PC-9 (cell line): Measurements from ENCODE around the gene ZBTB7C. TPM values are rescaled to one million over a fixed set of nuclear protein-coding genes. Genes with fewer than 3 reads are reported as not detected.

Experiments
- BruUV-seq: library from RNA; stranded (reverse); fragments of 400-500 nt; replicated peaks from 2 replicates; lab custom pipeline; 2021; lab: Mats Ljungman, UMichigan
- CTCF ChIA-PET: fragments of 300-600 bp; sonication (Branson Sonifier 250); formaldehyde crosslinking; loops from one replicate; lab custom pipeline; 2022; ENCODE audit warnings: antibody characterized with exemption; lab: Charles Lee
- POLR2A ChIA-PET: fragments of 300-600 bp; sonication (Branson Sonifier 250); formaldehyde crosslinking; loops from one replicate; lab custom pipeline; 2022; ENCODE audit warnings: antibody characterized with exemption; ENCODE audit not compliant: unreplicated experiment; lab: Charles Lee
- DNase-seq, 2 experiments: peaks; one replicate each; pipeline versions ENCODE4 v3.0.0 to v3.0.0-alpha.2; 2015 to 2022; ENCODE audit warnings: mixed read lengths in 1 of 2
- H2AFZ ChIP-seq: fragments of 200-600 bp; sonication (generic); 2 replicates; pipeline ENCODE4 v1.8.1; 2017; ENCODE audit warnings: antibody characterized with exemption
- H3F3A ChIP-seq: fragments of 200-600 bp; sonication (generic); 2 replicates; pipeline ENCODE4 v1.8.1; 2017; ENCODE audit warnings: antibody characterized with exemption, mild to moderate bottlenecking, low read depth; ENCODE audit not compliant: insufficient read depth
- H3K27ac ChIP-seq: fragments of 200-600 bp; sonication (generic); 2 replicates; pipeline ENCODE4 v1.6.1; 2016; ENCODE audit warnings: mixed run types
- H3K27me3 ChIP-seq: fragments of 200-600 bp; sonication (generic); 2 replicates; pipeline ENCODE4 v1.6.1; 2016; ENCODE audit warnings: low read depth, mixed run types; ENCODE audit not compliant: insufficient read depth
- H3K36me3 ChIP-seq: fragments of 200-600 bp; sonication (generic); 2 replicates; pipeline ENCODE4 v1.6.1; 2016; ENCODE audit warnings: low read depth, mixed run types
- H3K4me1 ChIP-seq: fragments of 200-600 bp; sonication (generic); replicated peaks from 2 replicates; pipeline ENCODE4 v1.6.1; 2016; ENCODE audit warnings: mixed run types; ENCODE audit not compliant: insufficient read depth
- H3K4me2 ChIP-seq: fragments of 200-600 bp; sonication (generic); 2 replicates; pipeline ENCODE4 v1.6.1; 2017; ENCODE audit warnings: mixed run types
- H3K4me3 ChIP-seq: fragments of 200-600 bp; sonication (generic); 2 replicates; pipeline ENCODE4 v1.6.1; 2016; ENCODE audit warnings: mixed run types
- H3K79me2 ChIP-seq: fragments of 200-600 bp; sonication (generic); 2 replicates; pipeline ENCODE4 v1.6.1; 2017; ENCODE audit warnings: low read depth, mixed run types
- H3K9me2 ChIP-seq: fragments of 200-600 bp; sonication (generic); 2 replicates; pipeline ENCODE4 v1.8.1; 2017; ENCODE audit warnings: mild to moderate bottlenecking; ENCODE audit not compliant: insufficient read depth
- H3K9me3 ChIP-seq: fragments of 200-600 bp; sonication (generic); 2 replicates; pipeline ENCODE4 v1.8.1; 2016; ENCODE audit warnings: low read depth; ENCODE audit not compliant: insufficient read depth
- H4K20me1 ChIP-seq: fragments of 200-600 bp; sonication (generic); 2 replicates; pipeline ENCODE4 v1.8.1; 2017; ENCODE audit not compliant: insufficient read depth
- EZH2 ChIP-seq: fragments of 200-600 bp; sonication (generic); IDR thresholded peaks from 2 replicates; pipeline ENCODE4 v1.8.0; 2017; ENCODE audit warnings: antibody characterized with exemption, low read depth
- intact Hi-C: fragments of 100-400 bp; cut with micrococcal nuclease; formaldehyde crosslinking; loops from one replicate; pipeline ENCODE4 v1.10.0; 2022; ENCODE audit not compliant: unreplicated experiment
- total RNA-seq: library from RNA; stranded (reverse); gene quantifications from 2 replicates; pipeline ENCODE4 v1.2.3, GENCODE V29; 2021
- TF ChIP-seq, protein P1 (sequence below): fragments of 200-600 bp; sonication (generic); conservative IDR thresholded peaks from 2 replicates; pipeline ENCODE4 v1.6.1; 2017; ENCODE audit warnings: mixed run types, antibody characterized with exemption, mild to moderate bottlenecking, moderate library complexity

ZBTB7C gene
- total RNA-seq, 1 experiment from 2014 or later: not detected

DNA sequence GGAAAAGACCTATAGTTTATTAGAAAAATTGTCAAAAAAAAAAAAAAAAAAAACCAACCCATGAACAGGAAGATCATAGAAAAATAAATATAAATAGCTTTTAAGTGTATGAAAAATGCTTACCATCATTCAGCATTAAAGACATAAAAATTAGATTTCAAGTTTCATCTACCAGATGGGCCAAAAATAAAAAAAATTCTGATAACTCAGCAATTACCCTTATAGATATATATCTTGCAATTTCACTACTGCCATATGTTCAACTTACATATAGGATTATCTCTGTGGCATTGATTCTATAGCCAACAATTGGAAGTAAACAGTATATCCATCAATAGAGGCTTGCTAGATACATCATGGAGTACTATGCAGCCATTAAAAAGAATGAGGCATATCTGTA is 352.2 kb downstream of the ZBTB7C start:
- intact Hi-C loops: no loop called here
- no peaks in the 10 kb centered on the region for H3K4me1 ChIP-seq
- BruUV-seq: no TSS peak
- H3K9me3 ChIP-seq: no peaks in the 10 kb centered on the region
- H3K79me2 ChIP-seq: no peaks in the 10 kb centered on the region
- H3K27me3 ChIP-seq: peaks cover 27% of the 10 kb centered on the region
- H3F3A ChIP-seq: no peaks in the 10 kb centered on the region
- no peak overlapping the region for H3K27ac ChIP-seq
- no peaks in the 10 kb centered on the region for H3K36me3 ChIP-seq
- no peak overlapping the region for H2AFZ ChIP-seq
- no peak for DNase-seq
- no peaks in the 10 kb centered on the region for H4K20me1 ChIP-seq
- no peaks in the 10 kb centered on the region for H3K9me2 ChIP-seq
- no peak for TF ChIP-seq EZH2
- TF ChIP-seq, protein P1, sequence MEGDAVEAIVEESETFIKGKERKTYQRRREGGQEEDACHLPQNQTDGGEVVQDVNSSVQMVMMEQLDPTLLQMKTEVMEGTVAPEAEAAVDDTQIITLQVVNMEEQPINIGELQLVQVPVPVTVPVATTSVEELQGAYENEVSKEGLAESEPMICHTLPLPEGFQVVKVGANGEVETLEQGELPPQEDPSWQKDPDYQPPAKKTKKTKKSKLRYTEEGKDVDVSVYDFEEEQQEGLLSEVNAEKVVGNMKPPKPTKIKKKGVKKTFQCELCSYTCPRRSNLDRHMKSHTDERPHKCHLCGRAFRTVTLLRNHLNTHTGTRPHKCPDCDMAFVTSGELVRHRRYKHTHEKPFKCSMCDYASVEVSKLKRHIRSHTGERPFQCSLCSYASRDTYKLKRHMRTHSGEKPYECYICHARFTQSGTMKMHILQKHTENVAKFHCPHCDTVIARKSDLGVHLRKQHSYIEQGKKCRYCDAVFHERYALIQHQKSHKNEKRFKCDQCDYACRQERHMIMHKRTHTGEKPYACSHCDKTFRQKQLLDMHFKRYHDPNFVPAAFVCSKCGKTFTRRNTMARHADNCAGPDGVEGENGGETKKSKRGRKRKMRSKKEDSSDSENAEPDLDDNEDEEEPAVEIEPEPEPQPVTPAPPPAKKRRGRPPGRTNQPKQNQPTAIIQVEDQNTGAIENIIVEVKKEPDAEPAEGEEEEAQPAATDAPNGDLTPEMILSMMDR: no peak
- H3K4me3 ChIP-seq: no peak overlapping the region
- CTCF ChIA-PET: no interaction called here
- POLR2A ChIA-PET: no interaction called here
- H3K4me2 ChIP-seq: no peak overlapping the region

DNA sequence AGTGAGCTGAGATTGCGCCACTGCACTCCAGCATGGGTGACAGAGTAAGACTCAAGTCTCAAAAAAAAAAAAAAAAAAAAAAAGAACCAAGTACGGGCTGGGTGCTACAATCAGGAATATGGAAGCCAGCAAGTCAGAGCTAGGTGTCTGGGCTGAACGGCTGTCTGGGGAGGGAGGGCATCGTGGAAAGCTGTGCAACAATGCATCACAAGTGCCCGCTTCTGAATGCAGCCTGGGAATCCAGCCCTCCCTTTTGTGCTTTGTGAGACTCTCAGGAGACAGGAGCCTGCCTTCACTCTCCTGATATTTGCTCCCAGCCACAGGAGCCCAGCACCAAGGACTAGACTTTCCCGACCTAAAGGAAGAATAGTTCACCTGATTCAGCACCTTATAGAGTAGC is 353.8 kb downstream of the ZBTB7C start:
- H3K27ac ChIP-seq: no peak overlapping the region
- no peaks in the 10 kb centered on the region for H3K9me2 ChIP-seq
- no peak overlapping the region for H3K4me3 ChIP-seq
- H3K79me2 ChIP-seq: no peaks in the 10 kb centered on the region
- no peaks in the 10 kb centered on the region for H3F3A ChIP-seq
- BruUV-seq: no TSS peak
- H3K36me3 ChIP-seq: no peaks in the 10 kb centered on the region
- no peaks in the 10 kb centered on the region for H4K20me1 ChIP-seq
- H2AFZ ChIP-seq: no peak overlapping the region
- intact Hi-C loops: no loop called here
- DNase-seq: no peak
- POLR2A ChIA-PET: no interaction called here
- no peak overlapping the region for H3K4me2 ChIP-seq
- no peaks in the 10 kb centered on the region for H3K9me3 ChIP-seq
- CTCF ChIA-PET: no interaction called here
- H3K27me3 ChIP-seq: peaks cover 27% of the 10 kb centered on the region
- peaks cover 6% of the 10 kb centered on the region for H3K4me1 ChIP-seq
- no peak for TF ChIP-seq EZH2
- TF ChIP-seq, protein P1: no peak

DNA sequence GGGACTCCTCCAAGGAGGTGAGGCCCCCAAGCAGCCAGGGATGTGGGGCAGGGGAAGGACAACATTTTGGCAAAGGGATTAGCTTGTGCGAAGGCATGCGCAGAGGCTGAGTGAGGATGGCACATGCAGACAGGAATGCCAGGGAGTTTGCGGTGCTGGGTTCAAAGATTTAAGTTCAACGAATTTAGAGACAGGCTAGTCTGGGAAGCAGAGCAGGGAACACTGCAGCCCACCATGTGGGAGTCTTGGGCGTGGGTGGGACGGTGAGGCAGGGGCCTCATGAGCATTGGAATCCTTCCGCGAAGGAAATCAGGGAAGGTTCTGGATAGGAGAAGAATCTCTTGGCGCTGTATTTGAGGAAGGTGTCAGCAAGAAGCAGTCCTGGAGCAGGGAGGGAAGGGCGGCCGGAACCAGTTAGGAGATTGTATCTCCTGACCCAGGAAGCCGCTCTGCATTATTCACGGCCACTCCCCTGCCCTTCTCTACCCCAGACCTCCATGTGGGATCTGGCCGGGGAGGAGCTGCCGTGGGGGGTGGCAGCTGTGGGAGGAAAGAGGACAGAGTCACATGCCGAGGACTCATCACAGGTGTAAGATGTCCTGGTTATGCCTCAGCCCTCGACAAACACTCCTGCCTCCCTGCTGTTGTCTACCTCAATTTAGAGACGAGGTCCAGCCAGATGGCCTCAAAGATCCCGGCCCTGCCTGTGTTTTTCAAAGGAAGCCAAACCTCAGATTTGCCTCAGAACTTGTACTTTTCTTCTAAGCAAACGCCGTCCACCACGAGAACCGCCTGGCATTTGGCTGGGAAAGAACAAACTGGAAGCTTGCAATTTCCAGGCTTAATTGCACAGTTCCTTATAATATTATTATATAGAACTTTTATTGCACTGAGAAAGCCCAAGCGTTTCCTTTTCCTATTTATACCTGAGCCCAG is 355.0 kb downstream of the ZBTB7C start:
- Histone ChIP-seq H3K4me3 (no peak overlapping the region), H3K9me3 (no peaks in the 10 kb centered on the region), H3K27me3 (peaks cover 26% of the 10 kb centered on the region), H2AFZ (no peak overlapping the region), H3K36me3 (no peaks in the 10 kb centered on the region), H3K4me2 (no peak overlapping the region), H3K27ac (no peak overlapping the region), H3K9me2 (no peaks in the 10 kb centered on the region), H3F3A (no peaks in the 10 kb centered on the region), H3K4me1 (peaks cover 15% of the 10 kb centered on the region), H3K79me2 (no peaks in the 10 kb centered on the region), H4K20me1 (no peaks in the 10 kb centered on the region)
- POLR2A ChIA-PET: interaction anchor here (0.7 kb wide), 1 partner anchor 103 kb away, joined by 3 read pairs; no protein-coding TSS in a partner anchor
- CTCF ChIA-PET: no interaction called here
- TF ChIP-seq, protein P1: no peak
- TF ChIP-seq EZH2: no peak
- no TSS peak for BruUV-seq
- DNase-seq: no peak
- intact Hi-C loops: no loop called here
